PC-9 (cell line): Measurements from ENCODE around the gene METTL16.

ENCODE experiments used
- EZH2 ChIP-seq: fragments of 200-600 bp; sonication (generic); IDR thresholded peaks from 2 replicates; pipeline ENCODE4 v1.8.0; 2017; ENCODE audit warnings: antibody characterized with exemption, low read depth
- TF ChIP-seq, protein P1 (sequence below): fragments of 200-600 bp; sonication (generic); conservative IDR thresholded peaks from 2 replicates; pipeline ENCODE4 v1.6.1; 2017; ENCODE audit warnings: mixed run types, antibody characterized with exemption, mild to moderate bottlenecking, moderate library complexity

DNA sequence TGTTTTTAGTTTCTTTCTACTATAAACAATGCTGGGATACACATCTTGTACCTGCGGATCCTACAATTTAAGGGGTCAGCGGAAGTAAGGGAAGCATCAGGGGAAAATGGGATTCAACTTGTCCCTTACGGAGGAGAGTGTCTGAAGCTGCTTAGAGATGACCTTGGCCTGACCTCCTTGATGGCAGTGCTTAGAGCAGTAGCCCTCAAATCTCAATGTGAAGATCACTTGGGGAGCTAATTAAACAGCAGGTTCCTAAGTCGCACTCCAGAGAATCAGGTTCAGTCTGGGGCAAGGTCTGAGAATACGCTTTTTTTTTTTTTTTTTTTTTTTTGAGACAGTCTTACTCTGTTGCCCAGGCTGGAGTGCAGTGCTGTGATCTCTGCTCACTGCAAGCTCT is 9.6 kb upstream of the METTL16 start:
- TF ChIP-seq, protein P1, sequence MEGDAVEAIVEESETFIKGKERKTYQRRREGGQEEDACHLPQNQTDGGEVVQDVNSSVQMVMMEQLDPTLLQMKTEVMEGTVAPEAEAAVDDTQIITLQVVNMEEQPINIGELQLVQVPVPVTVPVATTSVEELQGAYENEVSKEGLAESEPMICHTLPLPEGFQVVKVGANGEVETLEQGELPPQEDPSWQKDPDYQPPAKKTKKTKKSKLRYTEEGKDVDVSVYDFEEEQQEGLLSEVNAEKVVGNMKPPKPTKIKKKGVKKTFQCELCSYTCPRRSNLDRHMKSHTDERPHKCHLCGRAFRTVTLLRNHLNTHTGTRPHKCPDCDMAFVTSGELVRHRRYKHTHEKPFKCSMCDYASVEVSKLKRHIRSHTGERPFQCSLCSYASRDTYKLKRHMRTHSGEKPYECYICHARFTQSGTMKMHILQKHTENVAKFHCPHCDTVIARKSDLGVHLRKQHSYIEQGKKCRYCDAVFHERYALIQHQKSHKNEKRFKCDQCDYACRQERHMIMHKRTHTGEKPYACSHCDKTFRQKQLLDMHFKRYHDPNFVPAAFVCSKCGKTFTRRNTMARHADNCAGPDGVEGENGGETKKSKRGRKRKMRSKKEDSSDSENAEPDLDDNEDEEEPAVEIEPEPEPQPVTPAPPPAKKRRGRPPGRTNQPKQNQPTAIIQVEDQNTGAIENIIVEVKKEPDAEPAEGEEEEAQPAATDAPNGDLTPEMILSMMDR = no peak
- no peak for TF ChIP-seq EZH2
